GM19455 (cell line): ENCODE results near the gene FBXW9.
"Not testable (repeated sequence)": the region's sequence is repeated elsewhere in the genome, so short reads cannot be mapped to it uniquely, and the experiment has no call there.

Experiments
- ATAC-seq: cut with Tn5 transposase; IDR thresholded peaks from one replicate; pipeline ENCODE4 v1.9.1; 2021; ENCODE audit not compliant: unreplicated experiment

The FBXW9 gene

GRCh38 chr19:12696366-12697335 lies at the start of gene FBXW9:
FBXW9 (minus strand) TSS chr19:12696631; CDS start chr19:12696581, 50 bp downstream.
- ATAC-seq, result peak; percentile 67

GRCh38 chr19:12745166-12745897 lies 48.9 kb upstream of the FBXW9 start:
- no peak for ATAC-seq

- ATAC-seq, result no peak
Measured at GRCh38 chr19:12737835-12738351, 41.5 kb upstream of the FBXW9 start.

- ATAC-seq, result peak; percentile 58
Measured at GRCh38 chr19:12736995-12737834, 40.8 kb upstream of the FBXW9 start, which contains the start of gene GET3. GET3 (plus strand) TSS chr19:12737497; CDS start chr19:12737506, 9 bp downstream.

GRCh38 chr19:12733369-12734214 lies 37.2 kb upstream of the FBXW9 start:
- no peak for ATAC-seq

GRCh38 chr19:12731337-12731736 lies 34.9 kb upstream of the FBXW9 start:
- no peak for ATAC-seq

GRCh38 chr19:12730064-12730463 lies 33.6 kb upstream of the FBXW9 start:
- no peak for ATAC-seq

GRCh38 chr19:12727745-12728433 lies 31.5 kb upstream of the FBXW9 start:
- no peak for ATAC-seq

- no peak for ATAC-seq
Measured at GRCh38 chr19:12726988-12727316, 30.5 kb upstream of the FBXW9 start.

GRCh38 chr19:12725612-12726011 lies 29.2 kb upstream of the FBXW9 start:
- ATAC-seq, result not testable (repeated sequence)

- no peak for ATAC-seq
Measured at GRCh38 chr19:12723641-12724426, 27.4 kb upstream of the FBXW9 start, which contains the start of gene TNPO2. TNPO2 (minus strand) TSS chr19:12723932; CDS start chr19:12720977, 2,955 bp downstream.

- no peak for ATAC-seq
Measured at GRCh38 chr19:12723381-12723640, 26.9 kb upstream of the FBXW9 start.

GRCh38 chr19:12722566-12723380 lies 26.3 kb upstream of the FBXW9 start:
- ATAC-seq, result peak; percentile 60

GRCh38 chr19:12721656-12722565 lies 25.5 kb upstream of the FBXW9 start:
- no peak for ATAC-seq

GRCh38 chr19:12720851-12721655 lies 24.6 kb upstream of the FBXW9 start:
- ATAC-seq, result no peak

GRCh38 chr19:12720296-12720695 lies 23.9 kb upstream of the FBXW9 start:
- no peak for ATAC-seq
